ENCODE data around the gene POLE4. TPM values are rescaled to one million over a fixed set of nuclear protein-coding genes. Genes with fewer than 3 reads are reported as not detected.

Gene POLE4
- total and polyA plus RNA-seq, 2 donors (not counting 1 experiment from before 2014, with no cell fraction given), result 26.3 to 28.9 TPM

- Histone ChIP-seq H3K4me1 (ENCODE audit: control insufficient read depth, extremely low read depth, insufficient read depth, low read length) (no peaks in the 10 kb centered on the region), H3K4me2 (ENCODE audit: extremely low read depth, insufficient read depth, low read length) (no peak overlapping the region), H2AFZ (ENCODE audit: low read length) (no peak overlapping the region), H4K20me1 (ENCODE audit: control insufficient read depth, extremely low read depth, insufficient read depth, low read length) (no peaks in the 10 kb centered on the region), H3K36me3 (ENCODE audit: control insufficient read depth, insufficient read depth, low read length) (no peaks in the 10 kb centered on the region), H3K27ac (ENCODE audit: insufficient read depth, low read length) (no peak overlapping the region), H3K4me3 (replicated peaks in 1 of 4; ENCODE audit: control extremely low read depth in 1 of 4, insufficient read depth in 1 of 4, low read depth in 3 of 4, low read length in 4 of 4) (no peak overlapping the region), H3K79me2 (ENCODE audit: control insufficient read depth, insufficient read depth, low read length) (no peaks in the 10 kb centered on the region), H3K9me3 (ENCODE audit: control insufficient read depth, insufficient read depth, low read depth, low read length) (no peaks in the 10 kb centered on the region), H3K9ac (ENCODE audit: insufficient read depth, low read length) (no peak overlapping the region), H3K27me3 (ENCODE audit: control insufficient read depth, insufficient read depth, low read length) (no peaks in the 10 kb centered on the region)
- TF ChIP-seq EZH2 (IDR thresholded peaks at IDR 0.05; ENCODE audit: low read length, missing control alignments) (no peak), CTCF (conservative IDR thresholded peaks at IDR 0.05 in 1 of 2, IDR thresholded peaks at IDR 0.05 in 1 of 2; ENCODE audit: low read depth in 1 of 2, low read length in 2 of 2) (no peak)
- DNase-seq (ENCODE audit: low read depth in 2 of 2), result no peak
These were observed 47.4 kb upstream of the POLE4 start for GRCh38 chr2:74911061-74911460.

GRCh38 chr2:74915743-74916142 lies 42.7 kb upstream of the POLE4 start:
- no peaks in the 10 kb centered on the region for H3K79me2 ChIP-seq (ENCODE audit: control insufficient read depth, insufficient read depth, low read length)
- H3K27ac ChIP-seq (ENCODE audit: insufficient read depth, low read length), result no peak overlapping the region
- peak in 1 of 2 donors; percentile 62 for DNase-seq (ENCODE audit: low read depth in 2 of 2)
- H3K36me3 ChIP-seq (ENCODE audit: control insufficient read depth, insufficient read depth, low read length), result no peaks in the 10 kb centered on the region
- H3K27me3 ChIP-seq (ENCODE audit: control insufficient read depth, insufficient read depth, low read length), result no peaks in the 10 kb centered on the region
- H2AFZ ChIP-seq (ENCODE audit: low read length), result no peak overlapping the region
- no peak overlapping the region for H3K9ac ChIP-seq (ENCODE audit: insufficient read depth, low read length)
- H3K4me1 ChIP-seq (ENCODE audit: control insufficient read depth, extremely low read depth, insufficient read depth, low read length), result peaks cover 4% of the 10 kb centered on the region
- H3K4me3 ChIP-seq (replicated peaks in 1 of 4; ENCODE audit: control extremely low read depth in 1 of 4, insufficient read depth in 1 of 4, low read depth in 3 of 4, low read length in 4 of 4), result no peak overlapping the region
- TF ChIP-seq EZH2 (IDR thresholded peaks at IDR 0.05; ENCODE audit: low read length, missing control alignments) (no peak), CTCF (conservative IDR thresholded peaks at IDR 0.05 in 1 of 2, IDR thresholded peaks at IDR 0.05 in 1 of 2; ENCODE audit: low read depth in 1 of 2, low read length in 2 of 2) (no peak)
- no peaks in the 10 kb centered on the region for H3K9me3 ChIP-seq (ENCODE audit: control insufficient read depth, insufficient read depth, low read depth, low read length)
- no peaks in the 10 kb centered on the region for H4K20me1 ChIP-seq (ENCODE audit: control insufficient read depth, extremely low read depth, insufficient read depth, low read length)
- no peak overlapping the region for H3K4me2 ChIP-seq (ENCODE audit: extremely low read depth, insufficient read depth, low read length)

GRCh38 chr2:74916394-74916793 lies 42.0 kb upstream of the POLE4 start:
- H3K79me2 ChIP-seq (ENCODE audit: control insufficient read depth, insufficient read depth, low read length), result no peaks in the 10 kb centered on the region
- TF ChIP-seq CTCF (conservative IDR thresholded peaks at IDR 0.05 in 1 of 2, IDR thresholded peaks at IDR 0.05 in 1 of 2; ENCODE audit: low read depth in 1 of 2, low read length in 2 of 2) (no peak), EZH2 (IDR thresholded peaks at IDR 0.05; ENCODE audit: low read length, missing control alignments) (no peak)

More at GRCh38 chr2:74916394-74916793, 42.0 kb upstream of the POLE4 start:
- Histone ChIP-seq H3K4me3 (replicated peaks in 1 of 4; ENCODE audit: control extremely low read depth in 1 of 4, insufficient read depth in 1 of 4, low read depth in 3 of 4, low read length in 4 of 4) (no peak overlapping the region), H3K4me2 (ENCODE audit: extremely low read depth, insufficient read depth, low read length) (no peak overlapping the region), H3K9me3 (ENCODE audit: control insufficient read depth, insufficient read depth, low read depth, low read length) (no peaks in the 10 kb centered on the region), H2AFZ (ENCODE audit: low read length) (no peak overlapping the region), H3K4me1 (ENCODE audit: control insufficient read depth, extremely low read depth, insufficient read depth, low read length) (peaks cover 4% of the 10 kb centered on the region), H3K36me3 (ENCODE audit: control insufficient read depth, insufficient read depth, low read length) (no peaks in the 10 kb centered on the region), H4K20me1 (ENCODE audit: control insufficient read depth, extremely low read depth, insufficient read depth, low read length) (no peaks in the 10 kb centered on the region), H3K9ac (ENCODE audit: insufficient read depth, low read length) (no peak overlapping the region), H3K27me3 (ENCODE audit: control insufficient read depth, insufficient read depth, low read length) (no peaks in the 10 kb centered on the region), H3K27ac (ENCODE audit: insufficient read depth, low read length) (no peak overlapping the region)
- DNase-seq (ENCODE audit: low read depth in 2 of 2), result no peak

Data from fibroblast of lung (primary cell).